ENCODE measurements around the gene GCSAM.

GCSAM gene, protein sequence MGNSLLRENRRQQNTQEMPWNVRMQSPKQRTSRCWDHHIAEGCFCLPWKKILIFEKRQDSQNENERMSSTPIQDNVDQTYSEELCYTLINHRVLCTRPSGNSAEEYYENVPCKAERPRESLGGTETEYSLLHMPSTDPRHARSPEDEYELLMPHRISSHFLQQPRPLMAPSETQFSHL

DNA sequence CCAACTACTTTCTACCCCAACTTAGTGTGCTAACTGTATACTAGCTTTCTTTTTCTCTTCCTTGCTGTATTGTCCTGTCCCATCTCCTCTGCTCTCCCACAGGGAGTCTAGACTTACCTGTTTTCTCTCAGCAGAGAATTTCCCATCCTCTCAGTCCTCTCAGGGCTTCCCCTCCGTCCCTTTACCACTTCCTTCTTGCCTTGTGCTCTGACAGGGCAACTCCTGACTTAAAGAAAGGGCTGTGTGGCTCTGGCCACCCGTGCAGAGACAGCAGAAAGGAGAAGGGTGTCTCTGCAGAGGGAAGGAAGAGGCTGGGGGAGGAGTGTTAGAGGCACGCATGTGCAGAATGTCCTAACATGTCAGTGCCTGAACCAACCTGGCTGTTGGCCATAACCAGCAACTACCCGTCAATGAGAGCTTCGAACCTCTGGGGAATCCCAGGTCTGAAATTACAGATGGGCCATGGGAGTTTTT, at the start of gene GCSAM:
Gene GCSAM (minus strand): TSS at position 274 of the 474 bp plus-strand sequence. CDS start 128 bp downstream, at position 146.
- DNase-seq: peak in 9 of 14 donors; percentile 13 to 59 (median 34)

DNA sequence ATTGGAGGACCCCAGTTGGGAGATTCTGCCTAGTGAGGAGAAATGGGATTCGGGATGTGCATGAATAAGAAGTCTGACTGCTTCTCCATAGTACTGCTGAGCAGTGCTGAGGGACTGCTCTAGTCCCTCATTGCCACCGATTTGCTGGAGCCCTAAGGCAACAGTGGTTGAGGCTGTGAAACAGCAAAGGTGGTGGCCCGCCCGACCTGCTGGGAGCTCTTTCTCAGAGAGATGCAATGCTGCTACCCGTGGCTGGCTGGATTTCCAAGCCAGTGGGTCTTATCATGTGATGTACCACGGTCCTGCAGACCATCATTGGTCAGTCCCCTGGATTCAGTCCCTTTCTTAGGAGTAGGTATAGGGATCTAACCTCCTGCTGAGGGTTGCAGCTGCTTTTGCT, 42.6 kb upstream of the GCSAM start:
- DNase-seq: no peak

DNA sequence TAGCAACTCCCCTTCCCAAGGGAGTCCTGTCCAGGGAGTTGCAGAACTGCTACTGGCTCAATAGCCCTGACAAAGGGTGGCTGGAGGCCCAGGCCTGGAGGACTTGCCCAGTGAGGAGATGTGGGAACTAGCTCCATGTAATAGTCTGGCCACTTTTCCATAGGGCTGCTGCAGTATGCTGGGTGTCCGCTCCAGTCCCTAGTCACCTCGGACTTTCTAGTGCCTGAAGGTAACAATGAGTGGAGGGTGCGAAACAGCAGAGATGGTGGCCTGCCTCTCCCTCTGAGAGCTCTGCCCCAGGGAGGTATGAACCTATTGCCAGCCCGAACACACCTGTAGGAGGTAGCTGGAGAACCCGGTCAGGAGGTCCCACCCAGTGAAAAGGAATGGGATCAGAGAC, 42.0 kb upstream of the GCSAM start:
- no peak for DNase-seq

DNA sequence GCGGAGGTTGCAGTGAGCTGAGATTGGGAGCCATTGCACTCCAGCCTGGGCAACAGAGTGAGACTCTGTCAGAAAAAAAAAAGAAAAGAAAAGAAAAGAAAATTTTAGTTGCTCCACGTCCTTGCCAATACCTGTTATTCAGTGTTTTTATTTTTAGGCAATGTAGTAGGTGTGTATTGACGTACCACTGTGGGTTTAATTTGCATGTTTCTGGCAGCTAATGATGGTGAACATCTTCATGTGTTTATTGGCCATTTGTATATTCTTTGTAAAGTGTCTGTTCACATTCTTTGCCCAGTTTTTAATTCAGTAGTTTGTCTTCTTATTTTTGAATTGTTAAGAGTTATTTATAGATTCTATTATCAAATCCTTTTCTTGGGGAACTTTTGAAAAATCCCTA, 38.1 kb upstream of the GCSAM start:
- DNase-seq: no peak

DNA sequence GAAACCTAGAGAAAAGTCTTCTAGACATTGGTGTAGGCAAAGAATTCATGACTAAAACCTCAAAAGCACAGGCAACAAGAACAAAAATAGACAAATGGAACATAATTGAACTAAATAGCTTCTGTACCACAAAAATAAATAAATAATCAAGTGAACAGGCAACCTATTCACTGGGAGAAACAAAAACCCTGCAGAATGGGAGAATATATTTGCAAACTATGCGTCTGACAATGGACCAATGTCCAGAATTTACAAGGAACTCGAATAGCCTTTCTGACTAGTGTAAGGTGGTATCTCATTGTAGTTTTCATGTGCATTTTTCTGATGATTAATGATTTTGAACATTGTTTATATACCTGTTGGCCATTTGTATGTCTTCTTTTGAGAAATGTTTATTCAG, 37.0 kb upstream of the GCSAM start:
- DNase-seq: no peak

DNA sequence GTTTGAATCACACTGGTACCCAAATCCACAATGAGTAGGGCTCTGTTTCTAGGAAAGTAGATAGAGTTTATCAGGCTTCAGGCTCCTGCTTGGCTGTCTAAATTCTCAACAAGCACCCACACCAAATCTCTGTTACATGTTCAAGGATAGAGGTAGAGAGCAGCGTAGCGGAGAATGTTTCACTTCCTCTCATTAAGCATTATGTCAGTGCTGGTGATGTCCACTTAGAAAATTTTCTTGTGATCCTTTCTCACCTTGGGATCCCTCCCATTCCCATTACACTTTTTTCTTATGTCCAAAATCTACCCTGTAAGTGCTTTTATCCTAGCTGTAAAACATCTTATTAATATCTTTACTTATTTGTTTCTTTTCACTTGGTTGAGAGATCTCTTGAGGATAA, 34.7 kb upstream of the GCSAM start:
- no peak for DNase-seq

DNA sequence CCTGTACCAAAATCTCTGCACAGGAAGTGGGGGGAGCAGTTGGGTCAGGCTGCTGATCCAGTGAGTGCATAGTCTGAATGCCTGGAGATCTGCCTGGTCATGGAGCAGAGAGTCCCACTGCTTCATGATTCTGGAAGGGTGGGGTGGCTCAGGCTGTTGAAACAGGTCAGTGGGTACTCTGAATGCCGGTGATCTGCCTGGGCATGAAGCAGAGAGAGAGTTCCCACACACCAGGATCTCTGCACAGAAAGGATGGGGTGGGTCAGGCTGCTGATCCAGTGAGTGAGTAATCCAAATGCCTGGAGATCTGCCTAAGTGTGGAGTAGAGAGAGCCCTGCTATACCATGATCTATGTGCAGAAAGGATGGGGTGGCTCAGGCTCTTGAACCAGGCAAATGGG, 16.1 kb upstream of the GCSAM start:
- no peak for DNase-seq

DNA sequence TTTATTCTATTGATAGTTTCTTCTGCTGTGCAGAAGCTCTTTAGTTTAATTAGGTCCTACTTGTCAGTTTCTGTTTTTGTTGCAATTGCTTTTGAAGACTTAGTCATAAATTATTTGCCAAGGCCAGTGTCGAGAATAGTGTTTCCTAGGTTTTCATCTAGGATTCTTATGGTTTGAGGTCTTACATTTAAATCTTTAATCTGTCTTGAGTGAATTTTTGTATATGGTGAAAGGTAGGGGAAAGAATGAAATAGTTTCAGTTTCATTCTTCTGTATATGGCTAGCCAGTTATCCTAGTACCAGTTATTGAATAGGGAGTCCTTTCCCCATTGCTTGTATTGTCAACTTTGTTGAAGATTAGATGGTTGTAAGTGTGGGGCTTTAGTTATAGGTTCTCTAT, 10.6 kb upstream of the GCSAM start:
- no peak for DNase-seq

DNA sequence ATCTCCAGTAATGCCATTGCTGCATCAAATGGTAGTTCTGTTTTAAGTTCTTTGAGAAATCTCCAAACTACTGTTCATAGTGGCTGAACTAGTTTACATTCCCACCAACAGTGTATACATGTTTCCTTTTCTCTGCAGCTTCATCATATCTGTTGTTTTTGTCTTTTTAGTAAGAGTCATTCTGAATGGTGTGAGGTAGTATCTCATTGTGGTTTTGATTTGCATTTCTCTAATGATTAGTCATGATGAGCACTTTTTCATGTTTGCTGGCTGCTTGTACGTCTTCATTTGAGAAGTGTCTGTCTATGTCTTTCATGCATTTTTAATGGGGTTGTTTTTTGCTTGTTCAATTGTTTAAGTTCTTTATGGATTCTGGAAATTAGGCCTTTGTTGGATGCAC, 10.2 kb upstream of the GCSAM start:
- DNase-seq: no peak

DNA sequence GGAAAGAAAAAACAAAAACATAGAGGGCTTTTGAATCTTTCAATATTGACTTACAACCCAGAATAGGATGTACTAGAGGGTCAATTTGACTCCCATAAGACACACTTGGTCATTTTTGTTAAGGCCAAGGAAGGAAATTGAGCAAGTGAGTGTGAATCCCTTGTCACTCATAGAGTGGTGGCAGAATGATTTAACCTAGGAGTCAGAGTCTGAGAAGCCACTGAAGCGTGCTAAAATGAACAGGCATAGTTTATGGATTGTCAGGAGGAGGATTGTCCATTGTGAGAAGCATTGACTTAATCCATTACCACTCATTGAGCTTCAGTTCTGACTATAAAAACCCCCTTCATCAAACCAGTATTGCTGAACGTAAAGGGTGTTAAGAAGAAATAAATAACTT, 8.2 kb upstream of the GCSAM start:
- no peak for DNase-seq

DNA sequence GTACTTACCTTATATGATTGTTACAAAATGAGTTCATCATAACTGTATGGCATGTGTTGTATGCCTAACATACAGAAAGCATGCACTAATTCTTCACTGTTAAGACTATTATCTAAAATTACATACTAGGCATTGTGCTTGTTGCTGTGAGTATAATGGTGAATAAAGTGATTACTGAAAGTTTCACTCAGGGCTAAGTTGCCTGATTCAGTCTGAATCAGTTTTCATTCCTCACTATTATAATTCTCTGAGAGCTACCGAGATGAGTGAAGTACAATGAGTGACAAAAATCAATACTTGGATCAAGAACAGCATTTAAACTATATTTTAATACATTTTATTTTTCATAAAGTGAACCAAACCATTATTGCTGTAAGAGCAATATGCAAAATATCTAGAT, 7.5 kb upstream of the GCSAM start:
- no peak for DNase-seq

DNA sequence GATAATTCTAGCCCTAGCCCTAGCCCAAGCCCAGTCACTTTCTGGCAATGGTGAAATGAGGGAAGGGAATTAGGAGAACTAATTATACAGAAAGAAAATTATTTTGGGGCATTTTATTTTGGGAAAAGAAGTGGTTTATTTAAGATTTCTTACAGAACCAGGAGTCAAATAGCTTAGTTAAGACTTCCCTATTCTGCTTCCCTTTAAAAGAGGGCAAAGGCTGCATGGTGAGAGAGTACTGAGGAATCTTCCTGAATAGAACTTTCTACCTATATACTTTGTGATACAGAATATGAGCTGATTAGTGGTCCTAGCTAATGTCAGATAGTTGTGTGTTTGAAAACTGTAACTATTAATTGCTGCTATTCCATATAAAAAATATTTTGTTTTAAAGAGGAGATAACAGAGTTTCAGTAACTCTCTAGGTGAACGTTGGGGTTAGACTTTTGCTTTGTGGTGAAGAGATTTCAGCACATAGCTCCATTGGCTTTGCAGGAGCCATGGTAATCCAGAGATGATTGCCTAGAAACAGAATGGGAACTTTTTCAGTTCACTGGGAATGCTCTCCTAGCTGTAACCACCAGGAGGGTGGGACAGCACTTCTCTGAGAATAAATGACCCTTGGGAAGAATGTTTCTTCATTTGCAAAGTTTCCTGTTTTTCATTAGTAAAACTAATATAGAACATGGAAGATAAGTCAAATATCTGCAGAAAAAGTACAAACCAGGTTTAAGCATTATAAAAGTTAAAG, 5.3 kb upstream of the GCSAM start:
- DNase-seq: no peak

DNA sequence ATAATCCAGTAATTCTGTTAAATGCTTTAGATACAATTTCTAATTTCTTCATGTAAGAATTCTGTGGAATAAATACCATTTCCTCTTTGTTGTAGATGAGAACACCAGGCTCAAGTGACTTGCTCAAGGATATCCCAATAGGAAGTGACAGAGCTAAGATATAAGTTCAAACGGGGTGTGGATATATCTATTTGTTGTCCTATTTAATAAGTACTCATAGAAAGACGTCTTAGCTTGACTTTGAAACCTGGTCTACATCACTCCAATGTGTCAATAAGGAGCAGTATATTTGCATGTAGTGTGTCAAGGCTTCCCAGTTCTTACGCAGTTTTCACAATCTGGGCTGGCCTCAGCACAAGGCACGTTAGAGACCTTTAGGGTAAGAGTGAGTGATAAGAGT, 4.7 kb upstream of the GCSAM start:
- no peak for DNase-seq

DNA sequence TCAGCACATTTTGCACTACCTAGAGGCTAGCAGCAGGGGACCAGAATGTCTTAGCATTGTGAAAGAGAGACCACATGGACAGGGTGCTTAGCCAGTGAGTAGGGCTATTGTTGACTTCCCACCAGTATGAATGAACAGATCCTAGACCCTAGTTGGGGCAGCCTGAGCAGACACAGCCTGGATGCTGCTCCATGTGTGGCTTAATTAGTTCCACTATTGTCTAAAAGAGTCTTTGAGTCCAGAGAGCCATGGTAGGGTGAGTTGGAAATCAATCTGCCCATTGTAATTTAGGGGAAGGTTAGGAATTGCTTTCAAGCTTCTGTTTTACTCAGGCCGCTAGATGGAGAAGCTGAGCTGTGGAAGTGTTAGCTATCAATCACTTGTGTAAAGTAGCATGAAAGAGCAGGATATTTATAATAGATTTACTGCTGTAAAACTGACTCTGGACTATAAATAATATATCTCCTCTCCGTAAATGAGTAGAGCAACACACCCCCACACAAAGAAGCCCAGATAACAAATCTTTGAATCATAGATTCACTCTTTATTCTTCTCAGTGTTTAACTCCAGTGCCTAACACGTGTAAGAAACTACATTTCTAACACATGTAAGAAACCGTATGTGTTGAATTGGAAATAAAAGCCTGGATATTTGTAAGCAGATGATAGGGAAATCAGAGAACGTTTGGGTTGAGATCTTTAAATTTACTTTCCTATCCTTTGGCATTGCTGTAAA, 4.1 kb upstream of the GCSAM start:
- DNase-seq: peak in 11 of 14 donors; percentile 9 to 62 (median 35)

DNA sequence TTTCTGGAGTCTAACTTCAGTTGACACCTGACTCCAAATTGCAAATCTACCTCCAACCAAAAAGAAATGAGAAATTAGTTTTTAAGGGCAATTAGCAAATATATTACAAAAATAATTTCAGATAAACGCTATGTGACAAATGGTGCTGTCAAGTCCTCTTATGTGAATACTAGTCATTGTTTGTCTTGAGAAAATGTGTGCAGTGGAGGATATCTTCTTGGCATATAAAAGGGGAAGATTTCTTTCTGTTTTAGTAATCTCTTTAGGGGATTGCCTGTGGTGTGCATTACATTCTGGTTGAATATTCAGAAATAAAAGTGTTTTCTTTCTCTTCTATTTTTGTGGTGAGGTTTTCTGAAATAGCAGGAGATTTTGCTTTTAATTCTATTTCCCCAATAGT, 3.0 kb upstream of the GCSAM start:
- no peak for DNase-seq

DNA sequence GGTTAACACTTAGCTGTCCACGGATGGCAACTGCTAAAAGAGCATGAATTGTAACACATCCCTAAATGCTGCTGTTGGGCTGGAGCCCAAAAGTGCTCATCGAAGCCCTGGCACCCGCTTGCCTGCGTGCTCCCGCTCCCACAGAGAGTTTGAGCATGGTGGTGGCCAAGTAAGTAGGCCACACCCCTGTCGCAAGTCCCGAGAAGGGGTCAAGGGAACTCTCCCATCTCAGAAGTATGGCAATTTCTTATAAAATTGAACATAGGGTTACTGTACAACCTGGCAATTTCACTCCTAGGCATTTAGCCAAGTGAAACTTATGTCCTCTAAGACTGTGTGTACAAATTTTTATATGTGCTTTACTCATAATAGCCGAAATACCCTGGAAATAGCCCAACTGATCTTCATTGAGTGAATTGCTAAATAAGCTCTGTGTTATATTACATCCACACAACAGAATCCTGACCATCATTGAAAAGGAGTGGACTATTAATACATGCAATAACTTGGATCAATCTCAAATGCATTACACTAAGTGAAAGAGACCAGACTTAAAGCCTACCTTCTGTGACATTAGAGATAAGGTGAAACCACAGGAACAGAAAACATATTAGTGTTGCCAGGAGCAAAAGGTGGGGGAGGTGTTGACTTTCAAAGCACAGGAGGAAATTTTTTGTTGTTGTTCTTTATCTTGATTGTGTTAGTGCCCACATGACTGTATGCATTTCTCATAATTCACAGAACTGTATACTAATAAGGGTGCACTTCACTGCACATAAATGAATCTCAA, 1.5 kb upstream of the GCSAM start:
- DNase-seq: no peak

DNA sequence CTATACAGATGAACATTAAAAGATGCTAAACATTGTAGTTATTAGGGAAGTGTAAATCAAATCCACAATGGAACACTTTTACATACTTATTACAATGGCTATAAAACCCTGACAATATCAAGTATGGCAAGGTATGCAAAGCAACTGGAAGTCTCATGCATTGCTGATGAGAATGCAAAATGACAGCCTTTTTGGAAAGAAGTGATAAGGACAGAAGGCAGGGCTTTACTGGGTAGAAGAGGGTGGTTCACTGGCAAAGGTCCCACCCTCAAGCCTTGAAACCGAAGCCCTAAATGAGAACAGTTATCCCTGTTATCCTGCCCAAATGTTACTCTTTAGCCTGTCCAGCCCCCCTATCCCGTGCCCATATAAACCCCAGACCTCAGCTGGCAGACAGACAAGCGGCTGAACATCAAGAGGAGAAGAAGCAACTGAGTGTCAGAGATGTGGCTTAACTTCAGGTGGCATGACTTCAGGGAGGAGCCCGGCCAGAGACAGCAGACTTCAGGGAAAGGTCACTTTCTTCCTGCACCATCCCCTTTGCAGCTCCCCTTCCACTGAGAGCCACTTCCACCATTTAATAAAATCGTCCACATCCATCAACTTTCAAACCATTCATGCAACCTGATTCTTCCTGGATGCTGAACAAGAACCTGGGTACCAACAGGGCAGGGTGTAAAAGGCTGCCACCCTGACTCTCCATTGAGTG, 732 bp upstream of the GCSAM start:
- DNase-seq: no peak

DNA sequence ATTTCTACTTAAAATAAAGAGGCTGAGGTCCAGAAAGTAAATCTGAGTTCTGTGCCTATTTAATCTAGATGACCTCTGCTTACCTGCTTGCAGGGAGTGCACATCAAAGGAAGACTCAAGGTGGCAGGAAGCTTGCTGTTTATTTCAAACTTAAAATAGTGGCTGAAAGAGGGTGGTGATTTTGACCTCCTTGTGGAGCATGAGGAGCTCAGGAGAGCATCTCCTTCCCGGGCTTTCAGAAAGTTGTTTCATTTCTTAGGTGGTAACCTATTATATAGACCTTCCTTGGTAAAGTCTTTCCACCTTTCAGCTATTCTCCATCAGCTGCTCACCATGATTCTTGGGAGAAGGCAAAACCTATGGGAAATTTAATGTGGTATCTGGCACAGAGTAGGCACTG, 494 bp downstream of the GCSAM start:
- no peak for DNase-seq

DNA sequence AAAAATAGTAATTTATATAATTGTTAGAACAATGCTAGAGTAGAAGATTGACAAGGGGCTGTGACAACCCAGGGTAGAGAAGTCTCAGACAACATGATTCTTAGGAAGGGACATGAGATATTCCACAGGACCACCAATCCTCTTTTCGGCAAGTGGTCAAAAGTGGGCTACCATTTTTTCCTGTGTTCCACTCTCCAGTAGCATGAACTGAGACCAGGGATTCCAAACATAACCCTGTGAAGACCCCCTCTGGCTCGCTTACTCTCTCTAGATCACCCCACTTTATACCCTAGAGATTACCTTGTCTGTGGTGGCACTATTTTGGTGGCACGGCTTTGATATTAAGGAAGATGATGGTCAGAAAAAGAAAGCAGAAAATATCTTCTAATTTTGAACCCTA, 960 bp downstream of the GCSAM start:
- DNase-seq: no peak

DNA sequence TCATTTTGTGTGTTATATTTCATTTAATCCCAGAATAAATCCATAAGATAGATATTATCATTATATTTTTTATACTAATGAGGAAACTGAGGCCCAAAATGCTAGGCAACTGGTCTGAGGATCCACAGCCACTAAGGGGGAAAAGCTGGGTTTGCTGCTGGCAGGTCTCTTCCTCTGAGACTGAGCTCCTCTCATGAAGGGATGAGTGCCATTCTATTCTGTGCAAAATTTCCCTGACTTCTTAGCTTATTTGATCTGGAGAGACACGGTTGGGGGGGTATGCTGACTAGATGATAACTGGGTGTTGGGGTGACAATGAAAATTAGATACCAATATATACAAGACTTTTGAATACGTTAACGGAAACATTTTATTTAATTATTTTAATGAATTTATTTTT, 1.9 kb downstream of the GCSAM start:
- no peak for DNase-seq

DNA sequence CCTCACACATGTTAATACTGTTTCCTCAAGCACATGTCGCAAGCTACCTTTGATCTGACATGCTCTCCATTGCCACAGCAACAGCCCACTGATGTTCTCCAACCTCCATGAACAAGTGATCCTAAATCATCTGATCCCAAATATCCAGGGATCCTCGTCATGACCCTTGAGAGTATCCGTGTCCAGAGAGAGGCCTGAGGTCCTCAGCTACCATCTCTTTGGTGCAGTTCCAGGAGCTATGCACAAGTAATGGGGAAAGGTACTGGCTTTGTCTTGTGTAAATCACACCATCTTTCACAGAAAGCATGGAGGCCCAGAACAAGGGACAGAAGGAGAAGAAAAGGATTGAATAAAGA, 2.4 kb downstream of the GCSAM start:
- no peak for DNase-seq

DNA sequence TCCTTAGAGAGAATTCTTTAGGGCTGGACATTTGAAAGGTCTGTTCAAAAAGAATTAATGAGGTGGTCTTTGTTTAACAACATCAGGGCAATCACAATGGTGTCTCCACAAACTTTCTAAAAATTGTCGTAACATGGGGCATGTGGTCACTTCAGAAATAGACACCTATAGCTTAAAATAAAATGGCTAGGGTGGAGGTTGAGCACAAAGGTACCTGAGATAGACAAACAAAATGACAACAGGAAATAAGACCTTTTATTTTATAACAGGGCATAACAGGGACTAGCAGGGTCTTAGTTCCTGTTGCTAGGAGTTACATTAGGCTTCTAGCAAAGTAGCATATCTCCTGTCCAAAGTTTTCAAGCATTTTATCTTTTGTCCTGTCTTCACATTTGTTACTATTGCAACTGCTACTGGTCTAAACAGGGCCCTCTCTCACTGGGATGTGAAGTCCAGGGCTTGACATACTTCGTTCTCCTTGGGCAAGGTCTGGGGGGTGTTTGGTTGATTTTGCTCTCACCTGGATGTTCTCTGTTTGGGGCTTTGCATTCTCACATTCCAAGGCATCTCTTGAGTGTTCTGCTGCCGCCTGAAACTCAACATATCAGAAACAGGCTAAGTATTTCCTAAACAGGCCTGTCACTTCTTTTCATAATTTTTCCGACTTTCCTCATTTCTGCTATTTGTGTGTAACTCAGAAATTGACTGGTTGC, 3.0 kb downstream of the GCSAM start:
- DNase-seq: no peak

Data from C1 segment of cervical spinal cord (tissue), 14 donors.